Pancreas (tissue), 10 donors: ENCODE measurements around the gene ZNF766. TPM values are rescaled to one million over a fixed set of nuclear protein-coding genes. Genes with fewer than 3 reads are reported as not detected.
"Not testable (repeated sequence)": the region's sequence is repeated elsewhere in the genome, so short reads cannot be mapped to it uniquely, and the experiment has no call there.

Experiments
- ATAC-seq, 4 donors: fragments of 200-7000 bp; cut with Tn5 transposase; one replicate each; pipeline versions ENCODE4 v1.8.0 to v1.9.1; 2020; ENCODE audit warnings: mild to moderate bottlenecking in 4 of 4, moderate library complexity in 4 of 4
- DNase-seq, 6 donors: peaks; one replicate each; pipeline ENCODE4 v3.0.0-alpha.2; 2020
- FAIRE-seq: peaks from 2 replicates; lab custom pipeline; 2012; peaks lifted over from hg19 to GRCh38; lab: Jason Lieb, UNC
- H3K27ac ChIP-seq, 4 donors: fragments of 200-600 bp; sonication (generic); 1 replicate in 3 of 4; 2 replicates in 1 of 4; pipeline versions ENCODE4 v1.5.0 to v1.8.0; 2020
- H3K27me3 ChIP-seq, 4 donors: fragments of 200-600 bp; one replicate each; pipeline ENCODE4 v1.8.0; 2021
- H3K36me3 ChIP-seq, 3 donors: fragments of 200-600 bp; sonication (generic) in 1 of 3; one replicate each; pipeline versions ENCODE4 v1.5.0 to v1.8.0; 2020 to 2021
- H3K4me1 ChIP-seq, 3 donors: fragments of 200-600 bp; one replicate each; pipeline ENCODE4 v1.8.0; 2021
- H3K4me3 ChIP-seq, 4 donors: fragments of 200-600 bp; sonication (generic) in 2 of 4; one replicate each; pipeline versions ENCODE4 v1.5.0 to v1.8.0; 2020 to 2021
- H3K9me3 ChIP-seq, 4 donors: fragments of 200-600 bp; one replicate each; pipeline ENCODE4 v1.8.0; 2021
- WGBS, 2 donors: extraction: QIAGEN DNeasy Blood & Tissue Kit; methylation state at CpG; one replicate each; pipeline ENCODE4 v1.1.7; 2013; 5-methylcytosine and 5-hydroxymethylcytosine counted together
- intact Hi-C, 3 donors: fragments of 100-400 bp; cut with DNase I; formaldehyde crosslinking; loops; one replicate each; pipeline versions ENCODE4 v1.11.1 to v1.14.2; 2022
- polyA plus RNA-seq, 2 donors: library from polyadenylated mRNA; stranded (reverse); fragments of 200-250 nt; gene quantifications; one replicate each; pipeline ENCODE4 v1.2.3, GENCODE V29; 2013
- total RNA-seq, 6 donors: library from RNA; stranded (reverse); fragmentation: NEBNext Ultra II Directional in 4 of 6; extraction: Animal tissue kit (Norgen Biotek cat#: 25700) in 4 of 6; gene quantifications; one replicate each; pipeline versions ENCODE4 v1.2.1 to v1.2.4, GENCODE V29; 2021 to 2023
- TF ChIP-seq, protein P1 (sequence below), 4 donors: fragments of 200-600 bp; sonication (generic) in 3 of 4; IDR thresholded peaks; one replicate each; pipeline versions ENCODE4 v1.5.0 to v1.8.0; 2021; ENCODE audit warnings: antibody characterized with exemption in 4 of 4
- donor health status: healthy with polysubstance abuse.
- donor health status: DM: no; HTN: no; CAD: no; lungs with moderate emphysema.
- donor health status: DM: no; HTN: no; CAD: no.
- donor health status: control.
- donor health status: control.
- donor health status: Bipolar disorder and iron deficiency.
- donor health status: DM: yes; HTN: yes; CAD: no.
- donor health status: DM: no; HTN: no; CAD: no.
- donor health status: DM: no; HTN: no; CAD: no.
- donor health status: DM: yes; HTN: yes; CAD: no.

ZNF766 gene
- total and polyA plus RNA-seq, 8 donors: 2.1 to 12.5 (median 6.4) TPM

DNA sequence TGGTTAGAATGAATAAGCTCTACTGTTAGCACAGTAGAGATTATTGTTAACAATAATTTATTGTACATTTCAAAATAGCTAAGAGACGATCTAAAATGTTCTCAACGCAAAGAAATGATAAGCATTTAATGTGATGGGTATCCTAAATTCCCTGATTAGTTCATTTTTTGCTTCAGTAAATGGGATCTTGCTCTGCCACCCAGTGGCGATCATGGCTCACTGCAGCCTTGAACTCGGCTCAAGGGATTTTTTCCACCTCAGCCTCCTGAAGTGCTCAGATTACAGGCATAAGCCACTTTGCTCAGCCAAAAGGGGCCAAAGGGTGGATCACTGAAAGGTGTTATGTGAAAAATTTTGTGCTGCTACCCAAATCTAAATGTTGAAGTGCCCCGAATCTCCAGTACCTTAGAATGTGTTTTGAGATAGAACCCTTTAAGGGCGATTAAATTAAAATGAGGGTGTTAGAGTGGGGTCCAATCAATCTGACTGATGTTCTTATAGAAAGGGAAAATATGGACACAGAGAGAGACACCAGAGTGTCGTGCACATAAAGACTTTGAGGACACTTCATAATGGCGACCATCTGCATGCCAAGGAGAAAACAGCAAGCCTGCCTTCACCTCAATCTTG lies 31.5 kb upstream of the ZNF766 start:
- no peaks in the 10 kb centered on the region for H3K9me3 ChIP-seq
- intact Hi-C loops: loop anchor here in 1 of 3 donors (5.0 kb wide), 1 partner anchor 101 kb away; the partner anchor contains the start of gene ZNF616
- DNase-seq (peak in 5 of 6 donors; percentile 16 to 69 (median 42)), ATAC-seq (peak; percentile 73 to 98 (median 91)), FAIRE-seq (peak; percentile 68)
- H3K4me1 ChIP-seq: no peaks in the 10 kb centered on the region
- no peaks in the 10 kb centered on the region for H3K27me3 ChIP-seq
- H3K36me3 ChIP-seq: no peaks in the 10 kb centered on the region
- WGBS, 2 donors: 8 to 10% methylated on average over 8 of the region's 8 CpGs
- H3K27ac ChIP-seq: no peak overlapping the region
- H3K4me3 ChIP-seq: no peak overlapping the region
- TF ChIP-seq, protein P1, sequence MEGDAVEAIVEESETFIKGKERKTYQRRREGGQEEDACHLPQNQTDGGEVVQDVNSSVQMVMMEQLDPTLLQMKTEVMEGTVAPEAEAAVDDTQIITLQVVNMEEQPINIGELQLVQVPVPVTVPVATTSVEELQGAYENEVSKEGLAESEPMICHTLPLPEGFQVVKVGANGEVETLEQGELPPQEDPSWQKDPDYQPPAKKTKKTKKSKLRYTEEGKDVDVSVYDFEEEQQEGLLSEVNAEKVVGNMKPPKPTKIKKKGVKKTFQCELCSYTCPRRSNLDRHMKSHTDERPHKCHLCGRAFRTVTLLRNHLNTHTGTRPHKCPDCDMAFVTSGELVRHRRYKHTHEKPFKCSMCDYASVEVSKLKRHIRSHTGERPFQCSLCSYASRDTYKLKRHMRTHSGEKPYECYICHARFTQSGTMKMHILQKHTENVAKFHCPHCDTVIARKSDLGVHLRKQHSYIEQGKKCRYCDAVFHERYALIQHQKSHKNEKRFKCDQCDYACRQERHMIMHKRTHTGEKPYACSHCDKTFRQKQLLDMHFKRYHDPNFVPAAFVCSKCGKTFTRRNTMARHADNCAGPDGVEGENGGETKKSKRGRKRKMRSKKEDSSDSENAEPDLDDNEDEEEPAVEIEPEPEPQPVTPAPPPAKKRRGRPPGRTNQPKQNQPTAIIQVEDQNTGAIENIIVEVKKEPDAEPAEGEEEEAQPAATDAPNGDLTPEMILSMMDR (IDR thresholded peaks at IDR 0.05): peak; percentile 64 to 84 (median 80)

DNA sequence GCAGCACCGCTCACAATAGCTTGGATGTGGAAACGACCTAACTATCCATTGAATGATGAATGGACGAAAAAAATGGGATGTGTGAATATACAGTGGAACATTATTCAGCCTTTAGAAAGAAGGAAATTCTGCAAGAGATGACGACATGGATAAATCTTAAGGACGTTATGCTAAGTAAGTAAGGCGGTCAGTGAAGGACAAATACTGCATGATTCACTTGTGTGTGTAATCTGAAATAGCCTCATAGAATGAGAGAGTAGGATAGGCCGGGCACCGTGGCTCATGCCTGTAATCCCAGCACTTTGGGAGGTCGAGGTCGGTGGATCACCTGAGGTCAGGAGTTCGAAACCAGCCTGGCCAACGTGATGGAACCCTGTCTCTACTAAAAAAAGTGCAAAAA lies 25.4 kb upstream of the ZNF766 start:
- ATAC-seq (no peak), DNase-seq (no peak), FAIRE-seq (no peak)
- intact Hi-C loops: loop anchor here in 1 of 3 donors (10.0 kb wide), 1 partner anchor 109 kb away; the partner anchor contains the start of gene ZNF616
- no peaks in the 10 kb centered on the region for H3K27me3 ChIP-seq
- no peaks in the 10 kb centered on the region for H3K4me1 ChIP-seq
- H3K4me3 ChIP-seq: no peak overlapping the region
- no peaks in the 10 kb centered on the region for H3K36me3 ChIP-seq
- H3K9me3 ChIP-seq: no peaks in the 10 kb centered on the region
- no peak overlapping the region for H3K27ac ChIP-seq
- WGBS, 2 donors: 61 to 71% methylated on average over 12 of the region's 12 CpGs
- TF ChIP-seq, protein P1 (IDR thresholded peaks at IDR 0.05): no peak

DNA sequence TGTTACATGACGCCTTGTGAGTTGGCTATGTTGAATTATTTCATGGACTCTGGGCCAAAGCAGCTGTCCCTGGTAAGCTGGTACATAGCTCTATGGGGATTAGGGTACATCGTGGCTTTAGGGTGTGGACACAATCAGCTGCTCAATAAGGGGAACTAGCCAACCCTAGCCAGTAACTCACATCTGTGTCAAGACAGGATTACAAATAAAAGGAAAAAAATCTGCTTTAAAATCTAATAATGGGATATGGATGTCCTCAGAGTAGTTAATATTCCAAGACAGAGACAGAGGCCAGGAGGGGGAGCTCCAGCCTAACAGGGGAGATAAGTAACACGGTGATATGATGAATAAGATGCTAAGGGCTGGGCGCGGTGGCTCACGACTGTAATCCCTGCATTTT lies 21.1 kb upstream of the ZNF766 start:
- 5 to 13% methylated on average over 6 of the region's 6 CpGs for WGBS, 2 donors
- FAIRE-seq (no peak), DNase-seq (peak in 4 of 6 donors; percentile 37 to 61 (median 47)), ATAC-seq (peak in 3 of 4 donors; percentile 82 to 91 (median 88))
- Histone ChIP-seq H3K4me3 (no peak overlapping the region), H3K9me3 (no peaks in the 10 kb centered on the region), H3K27ac (no peak overlapping the region), H3K36me3 (no peaks in the 10 kb centered on the region), H3K27me3 (no peaks in the 10 kb centered on the region), H3K4me1 (no peaks in the 10 kb centered on the region)
- intact Hi-C loops: loop anchor here in 1 of 3 donors (10.0 kb wide), 1 partner anchor 113 kb away; the partner anchor contains the start of gene ZNF616
- TF ChIP-seq, protein P1 (IDR thresholded peaks at IDR 0.05): peak in 2 of 4 donors; percentile 28 to 44

DNA sequence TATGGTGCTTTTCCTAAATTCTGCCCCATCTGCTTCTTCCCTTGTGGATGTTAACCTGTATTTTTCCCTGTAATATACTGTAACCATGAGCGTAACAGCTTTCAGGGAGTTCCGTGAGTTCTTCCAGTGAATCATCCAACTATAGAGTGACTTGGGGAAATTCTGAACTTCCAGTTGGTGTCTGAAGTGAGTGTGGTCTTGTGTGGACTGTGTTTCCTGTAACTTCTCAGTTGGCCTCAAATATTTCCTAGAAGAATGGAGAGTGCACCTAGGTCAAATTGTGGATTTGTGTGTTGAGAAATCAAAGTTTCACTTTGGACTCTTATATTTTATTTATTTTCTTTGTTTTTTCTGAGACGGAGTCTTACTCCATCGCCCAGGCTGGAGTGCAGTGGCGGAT lies 11.0 kb upstream of the ZNF766 start:
- WGBS, 2 donors: 92 to 94% methylated on average over 5 of the region's 5 CpGs
- TF ChIP-seq, protein P1 (IDR thresholded peaks at IDR 0.05): no peak
- DNase-seq (no peak), FAIRE-seq (no peak), ATAC-seq (no peak)
- H3K4me3 ChIP-seq: no peak overlapping the region
- no peak overlapping the region for H3K27ac ChIP-seq
- no peaks in the 10 kb centered on the region for H3K4me1 ChIP-seq
- no peaks in the 10 kb centered on the region for H3K36me3 ChIP-seq
- no peaks in the 10 kb centered on the region for H3K9me3 ChIP-seq
- intact Hi-C loops: loop anchor here in 1 of 3 donors (10.0 kb wide), 1 partner anchor 486 kb away; no protein-coding TSS in a partner anchor
- no peaks in the 10 kb centered on the region for H3K27me3 ChIP-seq

DNA sequence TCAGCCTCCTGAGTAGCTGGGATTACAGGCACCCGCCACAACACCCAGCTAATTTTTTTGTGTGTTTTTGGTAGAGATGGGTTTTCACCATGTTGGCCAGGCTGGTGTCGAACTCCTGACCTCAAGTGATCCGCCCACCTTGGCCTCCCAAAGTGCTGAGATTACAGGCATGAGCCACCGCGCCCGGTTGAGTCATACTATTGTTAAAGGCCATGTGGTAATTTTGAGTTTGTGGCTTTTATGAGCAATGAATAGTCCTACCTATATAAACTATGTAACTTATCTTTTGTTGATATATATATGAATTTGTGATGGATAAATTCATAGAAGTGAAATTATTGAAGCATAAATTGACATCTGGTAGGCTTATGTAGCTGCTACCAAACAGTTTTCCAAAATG lies 3.8 kb upstream of the ZNF766 start:
- ATAC-seq, H3K4me1 ChIP-seq, H3K36me3 ChIP-seq, H3K4me3 ChIP-seq, H3K27me3 ChIP-seq, DNase-seq, intact Hi-C loops, H3K9me3 ChIP-seq, H3K27ac ChIP-seq, FAIRE-seq: not testable (repeated sequence)
- WGBS, 2 donors: 93 to 96% methylated on average over 6 of the region's 6 CpGs
